HG02973 (cell line): ENCODE measurements around the gene KRT82.
"Not testable (repeated sequence)": the region's sequence is repeated elsewhere in the genome, so short reads cannot be mapped to it uniquely, and the experiment has no call there.

ENCODE experiments used
- ATAC-seq: cut with Tn5 transposase; IDR thresholded peaks from one replicate; pipeline ENCODE4 v1.9.1; 2021; ENCODE audit warnings: moderate library complexity; ENCODE audit not compliant: unreplicated experiment

KRT82 gene

DNA sequence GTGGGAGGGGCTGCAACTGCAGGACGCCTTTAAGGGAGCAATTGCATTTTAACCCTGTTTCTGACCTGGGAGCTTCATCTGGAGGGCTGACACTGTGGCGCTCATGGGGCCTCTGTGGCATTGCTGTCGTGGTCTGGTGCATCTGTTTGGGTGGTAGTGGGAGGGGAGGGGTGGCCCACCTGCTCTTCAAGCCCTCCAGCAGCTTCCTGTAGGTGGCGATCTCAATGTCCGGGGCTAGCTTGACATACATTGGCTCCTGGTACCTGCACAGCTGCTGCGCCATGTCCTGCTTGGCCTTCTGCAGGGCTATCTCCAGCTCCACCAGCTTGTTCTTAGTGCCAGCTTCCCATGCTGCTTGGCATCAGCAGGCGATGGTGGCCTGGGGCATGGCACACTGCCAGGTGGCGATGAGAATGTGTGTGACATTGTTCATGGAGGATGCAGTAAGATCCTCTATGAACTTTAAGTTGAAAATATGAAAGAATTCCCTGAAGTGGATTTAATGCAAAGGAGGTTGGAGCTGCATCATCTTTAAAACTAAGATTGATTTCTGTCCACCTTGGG lies 7.7 kb upstream of the KRT82 start:
- no peak for ATAC-seq

DNA sequence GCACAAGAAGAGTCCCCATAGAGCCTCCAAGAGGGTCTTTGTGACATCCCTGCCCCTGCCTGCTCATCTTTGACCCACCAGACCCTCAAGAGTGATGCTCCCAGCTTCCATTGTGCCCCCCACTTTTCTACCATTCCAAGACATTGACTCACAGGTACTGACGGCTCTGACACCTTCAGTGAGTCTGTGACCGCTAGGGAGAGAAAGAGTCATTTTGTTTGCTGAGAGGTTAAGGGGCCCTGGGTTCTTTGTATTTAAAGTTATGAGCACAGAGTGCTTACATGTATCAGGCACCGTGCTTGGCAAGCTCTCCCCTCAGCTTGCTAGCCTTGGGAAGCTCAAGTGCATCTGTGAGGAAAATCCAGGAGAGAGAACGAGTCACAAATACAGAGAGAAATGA lies 7.1 kb upstream of the KRT82 start:
- no peak for ATAC-seq

DNA sequence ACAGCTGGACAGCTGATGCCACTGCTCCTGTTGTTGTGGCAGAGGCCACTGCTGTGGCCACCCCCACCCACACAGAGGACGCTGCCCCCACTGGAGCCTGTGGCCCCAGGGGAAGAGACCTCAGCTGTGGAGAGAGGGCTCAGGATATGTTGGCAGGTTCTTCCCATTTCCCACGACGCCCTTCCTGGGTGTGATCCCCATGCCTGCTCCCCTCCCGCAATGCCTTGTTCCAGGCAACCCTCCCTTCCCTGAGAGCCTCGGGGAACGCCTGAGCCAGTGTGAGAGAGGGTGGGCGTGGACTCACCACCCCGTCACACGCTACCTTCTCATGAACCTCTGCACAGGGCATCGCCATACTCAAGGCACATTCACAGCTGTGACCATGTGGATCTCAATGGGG lies 5.7 kb upstream of the KRT82 start:
- no peak for ATAC-seq

DNA sequence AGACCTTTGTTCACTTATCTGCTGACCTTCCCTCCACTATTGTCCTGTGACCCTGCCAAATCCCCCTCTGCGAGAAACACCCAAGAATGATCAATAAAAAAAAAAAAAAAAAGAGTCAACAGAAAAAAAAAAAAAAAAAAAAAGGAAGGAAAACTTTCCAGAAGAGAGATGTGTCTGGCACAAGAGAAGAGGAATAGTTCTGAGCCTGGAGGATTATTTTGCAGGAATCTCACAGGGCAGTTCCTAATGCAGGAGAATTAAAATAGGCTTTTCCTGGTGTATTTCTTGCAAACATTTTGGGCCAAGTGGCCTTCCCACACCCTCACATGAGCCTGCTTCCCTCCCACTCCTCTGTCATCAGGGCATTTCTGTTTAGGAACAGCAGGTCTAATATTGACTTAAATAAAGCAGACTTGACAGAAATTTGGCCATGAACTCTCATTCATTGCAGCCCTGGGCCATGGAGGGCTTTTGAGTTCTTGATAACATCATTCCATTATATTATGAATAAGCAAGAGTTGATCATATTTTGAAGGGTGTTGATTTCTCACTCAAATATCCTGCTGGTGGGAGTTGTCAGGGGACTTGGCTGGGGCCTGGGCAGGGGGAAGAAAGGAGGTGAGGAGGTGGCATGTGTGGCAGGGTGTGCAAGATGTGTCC lies 4.6 kb upstream of the KRT82 start:
- ATAC-seq: not testable (repeated sequence)

DNA sequence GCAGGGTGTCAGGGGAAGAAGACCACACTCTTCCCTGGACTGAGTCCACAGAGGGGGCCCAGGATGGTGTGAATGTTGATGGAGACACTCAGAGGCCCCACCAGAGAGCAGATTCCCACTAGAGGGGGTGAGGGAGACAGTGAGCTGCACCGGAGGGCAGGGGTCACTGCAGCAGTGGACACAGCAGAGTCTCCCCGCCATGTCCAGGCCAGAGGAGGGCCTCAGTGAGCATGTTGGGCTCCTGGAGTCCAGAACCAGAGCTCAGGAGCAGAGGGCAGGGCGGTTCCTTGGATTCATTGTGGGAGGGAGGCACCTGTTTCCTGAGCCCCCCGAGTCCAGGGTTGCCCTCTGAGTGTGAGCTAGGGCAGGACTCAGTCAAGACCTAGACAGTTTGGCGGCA lies 1.8 kb upstream of the KRT82 start:
- no peak for ATAC-seq

DNA sequence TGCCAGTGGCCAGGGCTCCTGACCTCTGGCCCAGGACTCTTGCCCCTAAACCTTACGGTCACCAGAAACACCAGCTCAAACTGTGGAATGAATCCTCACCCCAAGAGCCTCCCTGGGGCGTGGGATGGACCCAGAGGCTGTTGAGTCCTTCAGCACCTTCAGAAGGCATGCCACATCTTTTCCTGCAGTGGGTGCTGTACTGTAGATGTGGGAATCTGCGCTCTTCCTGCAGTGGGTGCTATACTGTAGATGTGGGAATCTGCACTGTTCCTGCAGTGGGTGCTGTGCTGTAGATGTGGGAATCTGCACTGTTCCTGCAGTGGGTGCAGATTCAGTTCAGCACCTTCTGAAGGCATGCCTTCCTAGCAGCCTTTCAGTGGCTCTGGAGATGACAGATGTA lies 1.2 kb downstream of the KRT82 start:
- ATAC-seq: no peak

DNA sequence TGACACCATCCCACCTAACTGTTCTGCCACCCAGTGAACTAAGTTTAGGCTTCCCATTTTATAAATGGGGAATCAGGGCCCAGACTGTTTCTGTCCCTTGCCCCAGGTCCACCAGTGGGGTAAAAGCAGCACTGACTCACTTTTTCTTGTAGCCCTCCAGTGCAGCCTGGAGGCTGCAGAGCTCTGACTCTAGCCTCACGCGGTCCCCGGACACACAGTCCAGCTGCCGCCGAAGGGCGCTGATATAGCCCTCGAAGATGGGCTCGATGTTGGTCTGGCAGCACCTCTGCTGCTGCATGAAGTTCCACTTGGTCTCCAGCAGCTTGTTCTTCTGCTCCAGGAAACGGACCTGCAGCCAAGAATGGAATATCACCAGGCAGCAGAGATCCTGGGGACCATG lies 2.6 kb downstream of the KRT82 start:
- no peak for ATAC-seq

DNA sequence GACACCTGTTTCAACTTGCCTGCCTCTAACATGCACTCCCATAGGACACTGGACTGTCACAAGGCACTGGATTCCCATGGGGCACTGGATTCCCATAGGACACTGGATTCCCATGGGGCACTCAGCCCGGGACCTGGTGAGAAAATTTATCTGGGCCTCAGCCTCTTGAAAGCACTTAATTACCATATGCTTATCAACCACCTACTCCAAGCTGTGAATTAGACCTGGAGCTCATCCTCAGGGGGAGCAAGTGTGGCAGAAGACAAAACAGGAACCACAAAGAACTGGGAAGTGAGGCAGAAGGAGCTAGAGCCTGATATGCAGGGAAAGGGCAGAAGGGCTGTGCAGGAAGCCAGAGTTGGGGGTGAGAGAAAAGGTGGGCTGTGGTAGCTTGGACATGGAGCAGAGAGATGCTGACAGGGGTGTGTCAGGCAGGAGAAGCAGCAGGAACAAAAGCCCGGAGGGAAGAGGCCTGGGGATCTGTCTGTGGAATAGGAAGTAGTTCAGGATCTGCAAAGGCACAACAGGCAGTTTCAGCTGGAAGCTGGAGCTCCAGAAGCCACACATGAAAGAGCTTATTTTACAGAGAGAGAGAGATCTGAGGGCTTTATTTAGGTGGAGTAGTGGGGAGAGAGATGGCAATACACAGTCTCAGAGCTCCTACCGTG lies 3.1 kb downstream of the KRT82 start:
- ATAC-seq: no peak

DNA sequence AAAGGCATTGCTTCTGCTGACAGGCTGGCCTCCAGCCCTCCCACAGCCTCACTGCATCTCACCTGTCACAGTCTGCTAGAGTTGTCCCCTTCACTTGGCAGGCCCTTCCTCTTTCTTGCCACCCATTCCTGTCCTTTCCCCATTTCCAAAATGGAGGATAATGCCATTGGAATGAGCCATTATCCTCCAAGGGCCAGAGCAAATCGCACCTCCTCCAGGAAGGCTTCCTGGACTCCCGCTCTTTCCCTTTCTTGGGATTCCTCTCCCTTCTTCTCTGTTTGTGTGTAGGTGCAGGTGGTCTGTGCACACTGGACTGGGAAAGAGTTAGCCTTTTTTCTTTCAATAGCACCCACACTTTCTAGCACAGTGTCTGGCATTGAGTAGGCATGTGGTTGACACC lies 3.8 kb downstream of the KRT82 start:
- no peak for ATAC-seq

DNA sequence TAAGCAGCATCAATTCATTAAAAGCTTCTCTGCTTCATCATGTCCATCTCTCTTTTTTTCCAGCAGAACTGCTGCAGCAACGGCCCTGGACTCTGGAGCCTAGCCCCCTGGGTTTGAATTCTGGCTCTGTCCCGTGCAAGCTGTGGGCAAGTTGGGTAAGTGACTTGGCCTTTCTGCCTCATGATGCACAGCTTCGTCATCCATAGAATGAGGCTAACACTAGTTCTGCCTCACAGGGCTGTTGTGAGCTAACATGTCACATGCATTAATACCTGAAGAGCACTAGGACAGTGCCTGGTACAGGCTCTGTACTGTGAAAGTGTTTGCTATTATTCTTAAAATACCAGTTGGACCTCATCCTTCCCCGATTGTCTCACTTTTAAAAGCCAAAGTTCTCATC lies 4.2 kb downstream of the KRT82 start:
- ATAC-seq: no peak

DNA sequence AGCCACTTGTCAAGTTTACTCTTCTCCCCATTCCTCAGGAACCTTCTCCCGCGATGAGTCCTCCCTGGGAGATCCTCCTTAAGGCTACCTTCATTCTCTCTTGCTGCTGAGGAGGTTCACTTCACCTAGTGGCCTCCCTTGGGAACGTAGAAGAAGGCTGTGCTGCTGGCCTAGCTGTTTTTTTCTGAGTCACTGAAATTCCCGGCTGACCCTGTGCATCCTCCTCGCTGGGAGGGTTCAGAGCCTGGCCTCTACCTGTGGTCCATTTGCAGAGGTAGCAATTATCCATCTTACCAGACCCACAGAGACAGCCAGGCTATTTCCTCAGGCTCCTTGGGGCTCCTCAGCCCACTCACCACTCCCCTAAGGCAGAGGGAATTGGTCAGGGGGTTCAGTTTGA lies 4.6 kb downstream of the KRT82 start:
- no peak for ATAC-seq

DNA sequence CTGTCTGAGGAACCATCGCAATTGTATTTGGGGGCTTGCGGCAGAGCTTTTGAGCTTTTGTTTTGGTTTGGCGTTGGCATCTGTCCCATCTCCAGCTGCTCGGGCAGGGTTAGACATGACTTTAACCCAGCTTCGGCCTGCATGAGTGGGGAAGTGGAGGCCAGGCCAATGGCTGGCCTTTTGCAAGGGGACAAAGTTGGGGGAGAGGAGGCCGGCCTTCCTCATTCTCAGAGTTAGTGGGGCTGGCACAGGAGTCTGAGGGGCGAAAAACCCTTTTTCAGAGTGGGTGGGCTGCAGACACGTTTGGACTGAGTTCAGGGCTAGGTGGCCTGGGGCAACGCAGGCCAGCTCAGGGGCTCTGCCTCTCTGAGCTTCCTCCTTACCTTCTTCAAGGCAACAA lies 5.2 kb downstream of the KRT82 start:
- no peak for ATAC-seq

DNA sequence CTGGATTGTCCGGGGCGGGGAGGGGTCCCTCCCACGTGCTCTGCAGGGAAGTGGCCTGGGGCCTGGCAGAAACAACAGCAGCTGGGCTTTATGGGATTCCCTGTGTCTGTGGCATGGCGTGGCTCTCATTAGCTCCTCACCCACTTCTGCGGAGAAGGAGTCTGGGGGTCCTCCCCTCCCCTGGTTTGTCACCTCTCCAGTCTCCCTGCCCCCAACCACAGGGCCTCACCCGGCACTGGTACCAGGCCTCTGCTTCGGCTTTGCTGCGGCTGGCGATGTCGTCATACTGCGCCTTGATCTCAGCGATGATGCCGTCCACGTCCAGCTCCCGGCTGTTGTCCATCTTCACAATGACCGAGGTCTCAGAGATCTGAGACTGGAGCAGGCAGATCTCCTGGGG lies 6.4 kb downstream of the KRT82 start:
- no peak for ATAC-seq

DNA sequence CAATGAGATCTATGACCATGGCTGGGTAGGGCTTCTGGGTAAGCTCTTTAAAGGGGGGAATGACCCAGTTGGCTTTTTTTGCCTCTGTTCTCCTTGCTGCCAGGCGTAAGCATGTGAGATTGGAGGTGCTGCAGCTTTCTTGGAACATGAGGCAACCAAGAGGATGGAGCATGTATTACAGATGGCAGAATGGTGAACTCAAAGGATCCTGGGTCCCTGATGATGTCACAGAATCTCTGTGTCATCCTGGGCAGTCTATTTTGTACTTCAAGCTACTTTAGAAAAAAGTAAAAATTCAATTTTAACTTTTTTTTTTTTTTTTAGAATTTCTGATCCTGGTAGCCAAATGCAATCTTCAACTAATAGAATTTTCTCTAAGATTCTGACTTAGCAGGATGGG lies 8.0 kb downstream of the KRT82 start:
- no peak for ATAC-seq

DNA sequence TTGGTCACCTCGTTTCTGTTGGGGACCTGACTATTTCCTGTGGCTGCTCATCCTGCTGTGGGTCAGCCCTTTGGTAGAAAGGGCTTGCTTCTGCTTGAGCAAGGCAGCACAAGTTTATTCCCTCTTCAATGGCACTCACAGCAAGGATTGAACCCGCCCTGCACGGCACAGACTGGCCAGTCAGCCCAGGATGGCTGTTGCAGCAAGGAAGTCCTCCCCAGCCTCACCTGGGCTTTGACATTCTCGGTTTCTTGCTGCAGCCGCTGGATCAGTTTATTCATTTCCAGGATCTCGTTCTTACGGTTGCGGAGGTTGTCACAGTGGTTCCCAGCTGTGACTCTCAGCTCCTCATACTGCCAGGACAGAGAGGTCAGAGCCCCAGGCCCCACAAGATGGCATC lies 9.5 kb downstream of the KRT82 start:
- ATAC-seq: no peak

DNA sequence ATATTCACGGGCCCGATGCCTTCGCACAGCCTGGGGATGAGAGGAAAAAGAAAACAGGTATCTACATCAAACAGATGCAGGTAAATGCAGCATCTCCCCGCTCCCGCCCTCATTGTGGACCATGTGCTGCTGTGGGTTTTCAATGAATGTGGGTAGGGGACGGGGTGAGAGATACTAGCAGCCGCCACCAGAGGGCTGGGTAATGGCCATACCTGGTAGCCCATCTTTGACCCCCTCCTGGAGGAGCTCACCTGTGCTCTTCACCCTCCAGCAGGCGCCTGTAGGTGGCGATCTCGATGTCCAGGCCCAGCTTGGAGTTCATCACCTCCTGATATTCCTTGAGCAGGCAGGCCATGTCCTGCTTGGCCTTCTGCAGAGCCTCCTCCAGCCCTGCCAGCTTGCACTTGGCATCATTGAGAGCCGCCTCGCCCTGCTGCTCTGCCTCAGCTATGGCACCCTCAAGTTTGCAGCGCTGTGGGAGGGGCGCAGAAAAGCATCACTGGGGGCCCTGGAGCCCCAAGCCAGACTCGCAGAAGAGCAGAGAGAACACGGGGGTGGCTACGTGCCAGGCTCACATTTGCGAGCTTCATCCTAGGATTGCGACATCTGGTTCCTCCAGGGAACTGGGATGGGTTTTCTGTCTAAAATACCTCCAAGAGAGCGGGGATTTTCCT lies 10.2 kb downstream of the KRT82 start:
- no peak for ATAC-seq

DNA sequence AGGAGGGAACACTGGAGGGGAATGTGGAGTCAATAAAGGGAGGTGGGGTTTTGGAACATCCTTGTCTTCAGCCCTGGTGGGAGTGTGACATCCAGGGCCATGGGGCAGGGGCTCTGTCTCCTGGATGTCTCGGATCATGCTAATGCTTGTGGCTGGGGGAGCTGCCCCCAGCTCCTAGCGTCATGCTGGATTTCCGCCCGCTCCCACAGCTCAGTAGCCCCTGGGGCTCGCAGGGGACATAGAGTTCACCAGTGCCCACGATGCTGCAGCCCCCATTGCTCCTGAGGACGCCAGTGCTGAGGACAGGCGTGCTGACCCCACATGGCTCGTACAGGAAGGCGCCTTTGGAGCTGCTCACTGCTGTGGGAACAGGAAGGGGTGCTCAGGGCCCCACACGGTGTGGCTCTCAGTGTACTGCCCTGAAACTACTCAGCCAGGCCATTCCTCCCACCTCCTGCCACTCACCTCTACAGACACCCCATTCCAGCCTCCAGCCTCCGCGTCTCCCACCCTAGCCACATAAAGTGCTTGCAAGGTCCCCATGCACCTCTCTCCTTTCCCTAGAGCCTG lies 11.2 kb downstream of the KRT82 start:
- ATAC-seq: no peak

DNA sequence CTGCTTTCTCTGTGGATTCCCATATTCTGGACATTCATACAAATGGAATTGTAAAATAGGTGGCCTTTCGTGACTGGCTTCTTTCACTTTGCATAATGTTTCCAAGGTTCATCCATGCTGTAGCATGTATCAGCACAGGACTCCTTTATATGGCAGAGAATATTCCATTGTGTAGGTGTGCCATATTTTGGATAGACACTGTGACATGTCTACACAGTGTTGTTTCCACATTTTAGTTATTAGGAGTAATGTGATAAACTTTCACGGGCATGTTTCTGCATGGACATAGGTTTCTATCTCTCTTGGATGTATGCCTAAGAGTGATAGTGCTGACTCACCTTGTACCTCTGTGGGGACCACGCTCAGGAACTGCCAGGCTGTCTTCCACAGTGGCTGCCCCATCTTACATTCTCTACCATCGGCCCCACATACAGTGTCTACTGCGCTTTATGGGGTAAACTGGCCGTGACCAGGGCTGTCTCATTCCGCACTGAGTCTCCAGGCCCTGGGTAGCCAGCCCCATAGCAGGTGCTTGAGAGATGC lies 13.6 kb downstream of the KRT82 start:
- no peak for ATAC-seq

DNA sequence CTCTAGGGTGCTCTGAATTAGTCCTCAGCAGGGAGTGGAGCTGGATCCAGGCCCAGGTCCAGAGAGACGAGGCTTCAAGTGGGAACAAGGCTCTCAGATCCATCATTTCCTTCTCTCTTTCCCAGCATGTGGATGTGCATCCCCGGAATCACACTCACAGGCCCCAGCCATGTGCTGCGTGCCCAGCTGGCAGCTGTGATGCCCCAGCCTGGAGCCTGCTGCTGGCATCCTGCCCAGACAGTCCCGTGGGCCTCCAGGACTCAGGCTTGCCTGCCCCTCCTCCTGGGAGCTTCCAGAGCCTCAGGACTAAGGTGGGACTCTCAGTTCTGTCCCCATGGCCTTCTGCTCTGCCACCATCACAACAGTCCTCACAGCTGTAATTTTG lies 14.5 kb downstream of the KRT82 start:
- ATAC-seq: no peak

DNA sequence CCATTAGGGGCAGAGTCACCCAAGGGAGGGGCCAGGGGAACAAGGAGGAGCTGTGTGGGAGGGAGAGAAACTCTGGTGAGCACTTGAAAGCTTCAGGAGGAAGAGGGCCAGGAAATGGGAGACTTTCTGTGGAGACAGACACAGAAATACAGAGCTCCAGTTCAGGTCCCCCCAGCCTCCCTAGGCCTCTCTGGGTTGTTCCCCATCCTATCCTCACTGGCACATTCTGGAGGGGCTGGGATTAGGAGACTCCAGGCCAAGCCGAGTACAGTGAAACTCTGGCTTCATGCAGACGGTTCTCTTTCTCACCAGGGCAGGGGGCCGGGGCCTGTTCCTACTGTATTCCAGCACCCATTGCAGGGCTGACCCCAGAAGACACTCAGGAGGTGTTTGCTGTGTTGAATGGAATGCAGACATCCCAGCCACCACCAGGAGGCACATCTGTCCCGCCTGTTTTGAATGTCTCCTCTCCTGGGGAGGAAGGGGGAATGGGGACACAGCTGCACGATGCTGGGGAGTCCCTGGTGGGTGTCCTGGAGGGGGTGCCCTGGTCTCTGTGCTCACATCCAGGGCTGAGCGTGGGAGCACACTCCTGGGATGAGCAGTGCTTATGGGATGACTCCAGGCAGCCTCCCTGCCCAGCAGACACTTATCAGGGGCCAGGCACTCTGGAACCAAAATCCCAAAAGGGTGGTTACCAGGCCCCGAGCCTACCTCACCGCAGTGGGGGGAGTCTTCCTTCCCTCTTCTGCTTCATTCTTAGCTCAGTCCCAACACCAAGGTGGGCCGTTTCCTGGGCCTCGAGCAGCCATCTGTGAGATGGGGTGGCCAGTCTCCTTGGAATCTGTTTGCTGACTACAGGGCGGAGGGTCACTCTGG lies 15.2 kb downstream of the KRT82 start:
- ATAC-seq: no peak
